BJ (cell line): ENCODE data around the gene PPP2R2D. TPM values are rescaled to one million over a fixed set of nuclear protein-coding genes. Genes with fewer than 3 reads are reported as not detected.

Experiments
- CTCF ChIA-PET: fragments of 350-600 bp; formaldehyde crosslinking; extraction: SDS; loops from one replicate; lab custom pipeline; 2021; ENCODE audit warnings: antibody characterized with exemption, inconsistent platforms; lab: Yijun Ruan, JAX
- POLR2A ChIA-PET: fragments of 300-600 bp; sonication (Branson Sonifier 250); formaldehyde crosslinking; extraction: SDS; loops from one replicate; lab custom pipeline; 2021; ENCODE audit warnings: antibody characterized with exemption; lab: Charles Lee
- DNase-seq: peaks from one replicate; pipeline ENCODE4 v3.0.0-alpha.2; 2011; ENCODE audit warnings: low read depth
- H3K27me3 ChIP-seq: 2 replicates; pipeline ENCODE4 v1.6.0; 2011; ENCODE audit warnings: low read length; ENCODE audit not compliant: control insufficient read depth, insufficient read depth
- H3K36me3 ChIP-seq: 2 replicates; pipeline ENCODE4 v1.5.1; 2011; ENCODE audit warnings: low read length; ENCODE audit not compliant: control insufficient read depth, insufficient read depth
- H3K4me3 ChIP-seq: 2 replicates; pipeline ENCODE4 v1.5.1; 2011; ENCODE audit warnings: low read depth, mild to moderate bottlenecking, control low read depth, low read length
- CTCF ChIP-seq: IDR thresholded peaks from 2 replicates; pipeline ENCODE4 v1.5.1; 2011; ENCODE audit warnings: low read depth, mild to moderate bottlenecking, control low read depth, inconsistent platforms, low read length, moderate library complexity; ENCODE audit not compliant: insufficient read depth
- polyA plus RNA-seq: library from polyadenylated mRNA; depleted of rRNA; stranded (reverse); fragments of >200 nt; gene quantifications from 2 replicates; pipeline ENCODE4 v1.2.3, GENCODE V29; 2011

The PPP2R2D gene
- polyA plus RNA-seq, 1 experiment = 31.2 TPM

- ChIA-PET POLR2A (no interaction called here), CTCF (interaction anchor here (1.5 to 3.8 kb wide), 3 partner anchors 16 to 1683 kb away, joined by 4 to 29 read pairs (median 13); no protein-coding TSS in a partner anchor)
- H3K36me3 ChIP-seq = no peaks in the 10 kb centered on the region
- no peak for DNase-seq
- no peak overlapping the region for H3K4me3 ChIP-seq
- TF ChIP-seq CTCF = no peak
- H3K27me3 ChIP-seq = no peaks in the 10 kb centered on the region; the same call in 1 of the 2 replicates
These were observed 27.9 kb upstream of the PPP2R2D start for GRCh38 chr10:131872827-131873375.

- ChIA-PET POLR2A (no interaction called here), CTCF (interaction anchor here (1.1 to 3.8 kb wide), 8 partner anchors 9 to 1689 kb away, joined by 3 to 29 read pairs (median 4); no protein-coding TSS in a partner anchor)
- H3K27me3 ChIP-seq = no peaks in the 10 kb centered on the region; the same call in 1 of the 2 replicates
- peak; percentile 6 for DNase-seq
- H3K36me3 ChIP-seq = no peaks in the 10 kb centered on the region
- peak; percentile 76 for TF ChIP-seq CTCF
- no peak overlapping the region for H3K4me3 ChIP-seq
These were observed 25.8 kb upstream of the PPP2R2D start for GRCh38 chr10:131874991-131875451.

DNA sequence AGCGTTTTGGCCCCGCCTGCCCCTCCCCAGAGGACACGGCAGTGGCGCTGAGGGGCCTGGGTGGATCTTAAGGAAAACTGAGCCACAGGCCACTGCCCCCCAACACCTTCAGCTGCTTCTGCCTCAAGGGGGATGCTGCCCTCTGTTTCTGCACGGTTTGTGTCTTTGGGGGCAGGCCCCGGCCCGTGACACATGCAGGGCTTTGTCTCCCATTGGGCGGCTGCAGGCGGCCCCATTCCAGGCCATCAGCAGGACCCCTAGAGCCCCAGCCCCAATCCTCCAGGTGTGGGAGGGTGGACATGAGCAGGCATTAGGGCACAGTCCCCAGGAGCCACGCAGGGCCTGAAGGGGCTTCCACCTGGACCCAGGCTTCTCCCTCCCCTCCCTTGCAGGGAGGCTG, 25.3 kb upstream of the PPP2R2D start:
- ChIA-PET POLR2A (no interaction called here), CTCF (interaction anchor here (1.1 to 3.8 kb wide), 7 partner anchors 10 to 1690 kb away, joined by 3 to 29 read pairs (median 3); no protein-coding TSS in a partner anchor)
- no peaks in the 10 kb centered on the region; the same call in 1 of the 2 replicates for H3K27me3 ChIP-seq
- no peaks in the 10 kb centered on the region for H3K36me3 ChIP-seq
- DNase-seq = no peak
- TF ChIP-seq CTCF = no peak
- no peak overlapping the region for H3K4me3 ChIP-seq

GRCh38 chr10:131876017-131876416, 24.8 kb upstream of the PPP2R2D start:
- Histone ChIP-seq H3K27me3 (no peaks in the 10 kb centered on the region; the same call in 1 of the 2 replicates), H3K4me3 (no peak overlapping the region), H3K36me3 (no peaks in the 10 kb centered on the region)
- TF ChIP-seq CTCF = no peak
- POLR2A ChIA-PET = no interaction called here
- DNase-seq = no peak
- CTCF ChIA-PET = interaction anchor here (3.7 to 3.8 kb wide), 2 partner anchors 147 to 1686 kb away, joined by 13 to 29 read pairs; no protein-coding TSS in a partner anchor

DNA sequence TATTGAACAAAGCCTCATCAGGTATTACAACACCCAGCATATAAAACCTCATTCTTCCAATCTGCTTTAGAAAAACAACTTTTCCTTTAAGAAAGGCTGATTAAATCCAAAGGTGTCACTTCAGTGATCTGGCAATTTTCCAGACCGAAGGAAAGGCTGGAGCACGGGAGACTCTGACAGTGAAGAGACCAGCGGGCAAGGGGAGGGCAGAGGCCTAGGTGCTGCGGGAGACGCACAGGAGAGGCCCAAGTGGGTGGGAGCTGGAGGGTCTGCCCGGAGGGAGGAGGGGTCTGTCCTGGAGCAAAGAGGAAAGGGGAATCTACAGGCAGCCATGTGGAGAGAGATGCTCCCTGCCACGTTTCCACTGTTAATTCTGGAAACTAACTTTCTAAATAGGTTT, 24.3 kb upstream of the PPP2R2D start:
- no peak for DNase-seq
- no peak for TF ChIP-seq CTCF
- H3K27me3 ChIP-seq = no peaks in the 10 kb centered on the region; the same call in 1 of the 2 replicates
- ChIA-PET CTCF (interaction anchor here (1.6 kb wide), 1 partner anchor 9 kb away, joined by 10 read pairs; no protein-coding TSS in a partner anchor), POLR2A (no interaction called here)
- H3K4me3 ChIP-seq = no peak overlapping the region
- no peaks in the 10 kb centered on the region for H3K36me3 ChIP-seq
